Astrocyte (in vitro differentiated cells and primary cell): ENCODE results near the gene CD109. TPM values are rescaled to one million over a fixed set of nuclear protein-coding genes. Genes with fewer than 3 reads are reported as not detected.

Experiments
- DNase-seq: peaks from one replicate; pipeline ENCODE4 v3.0.0-alpha.2; 2010; ENCODE audit warnings: low read depth
- FAIRE-seq: peaks from 2 replicates; lab custom pipeline; 2011; peaks lifted over from hg19 to GRCh38; lab: Jason Lieb, UNC
- H2AFZ ChIP-seq: 2 replicates; pipeline ENCODE4 v1.6.0; 2012; ENCODE audit warnings: low read depth, low read length, inconsistent platforms
- H3K27ac ChIP-seq: 2 replicates; pipeline ENCODE4 v1.5.1; 2011; ENCODE audit warnings: low read depth, low read length, inconsistent platforms
- H3K27me3 ChIP-seq: 2 replicates; pipeline ENCODE4 v1.6.0; 2011; ENCODE audit warnings: low read length, inconsistent platforms; ENCODE audit not compliant: insufficient read depth
- H3K36me3 ChIP-seq: 2 replicates; pipeline ENCODE4 v1.5.1; 2011; ENCODE audit warnings: low read length, inconsistent platforms; ENCODE audit not compliant: insufficient read depth
- H3K4me1 ChIP-seq: 2 replicates; pipeline ENCODE4 v1.5.1; 2011; ENCODE audit warnings: low read length, inconsistent platforms; ENCODE audit not compliant: insufficient read depth
- H3K4me2 ChIP-seq: 2 replicates; pipeline ENCODE4 v1.6.0; 2012; ENCODE audit warnings: low read length, inconsistent platforms
- H3K4me3 ChIP-seq: 2 replicates; pipeline ENCODE4 v1.5.1; 2011; ENCODE audit warnings: low read depth, mild to moderate bottlenecking, low read length, inconsistent platforms; ENCODE audit not compliant: insufficient read depth
- H3K79me2 ChIP-seq: 2 replicates; pipeline ENCODE4 v1.6.0; 2012; ENCODE audit warnings: mild to moderate bottlenecking, low read length, inconsistent platforms; ENCODE audit not compliant: insufficient read depth
- H3K9ac ChIP-seq: 2 replicates; pipeline ENCODE4 v1.6.0; 2012; ENCODE audit warnings: mild to moderate bottlenecking, low read length, inconsistent platforms
- H3K9me3 ChIP-seq: 2 replicates; pipeline ENCODE4 v1.5.1; 2012; ENCODE audit warnings: low read depth, mild to moderate bottlenecking, low read length, inconsistent platforms; ENCODE audit not compliant: insufficient read depth
- H4K20me1 ChIP-seq: 2 replicates; pipeline ENCODE4 v1.6.0; 2012; ENCODE audit warnings: low read length, inconsistent platforms; ENCODE audit not compliant: insufficient read depth
- H3K27ac Mint-ChIP-seq: one replicate; pipeline ENCODE4 v1.8.0; 2021; ENCODE audit warnings: mild to moderate bottlenecking, mixed read lengths; ENCODE audit not compliant: unreplicated experiment
- H3K27me3 Mint-ChIP-seq: one replicate; pipeline ENCODE4 v1.8.0; 2021; ENCODE audit warnings: low read depth, mixed read lengths; ENCODE audit not compliant: unreplicated experiment
- H3K36me3 Mint-ChIP-seq: one replicate; pipeline ENCODE4 v1.8.0; 2021; ENCODE audit warnings: low read depth, mixed read lengths; ENCODE audit not compliant: unreplicated experiment
- H3K4me1 Mint-ChIP-seq: one replicate; pipeline ENCODE4 v1.8.0; 2021; ENCODE audit warnings: low read depth, mixed read lengths; ENCODE audit not compliant: unreplicated experiment
- H3K4me3 Mint-ChIP-seq: one replicate; pipeline ENCODE4 v1.8.0; 2021; ENCODE audit warnings: mild to moderate bottlenecking, moderate library complexity, mixed read lengths; ENCODE audit not compliant: unreplicated experiment
- H3K9me3 Mint-ChIP-seq: one replicate; pipeline ENCODE4 v1.8.0; 2021; ENCODE audit warnings: mild to moderate bottlenecking, mixed read lengths; ENCODE audit not compliant: unreplicated experiment
- CTCF ChIP-seq: IDR thresholded peaks from 2 replicates; pipeline ENCODE4 v1.5.1; 2011; ENCODE audit warnings: low read depth, mild to moderate bottlenecking, inconsistent platforms, low read length, moderate library complexity; ENCODE audit not compliant: insufficient read depth
- EZH2 ChIP-seq: IDR thresholded peaks from 2 replicates; pipeline ENCODE4 v1.6.1; 2012; ENCODE audit warnings: mild to moderate bottlenecking, low read length, inconsistent platforms; ENCODE audit not compliant: insufficient read depth
- total RNA-seq: library from RNA; stranded (reverse); gene quantifications from 2 replicates; pipeline ENCODE4 v1.2.1, GENCODE V29; 2021

The CD109 gene
- total RNA-seq, 1 donor from 2014 or later, result 18.3 TPM

DNA sequence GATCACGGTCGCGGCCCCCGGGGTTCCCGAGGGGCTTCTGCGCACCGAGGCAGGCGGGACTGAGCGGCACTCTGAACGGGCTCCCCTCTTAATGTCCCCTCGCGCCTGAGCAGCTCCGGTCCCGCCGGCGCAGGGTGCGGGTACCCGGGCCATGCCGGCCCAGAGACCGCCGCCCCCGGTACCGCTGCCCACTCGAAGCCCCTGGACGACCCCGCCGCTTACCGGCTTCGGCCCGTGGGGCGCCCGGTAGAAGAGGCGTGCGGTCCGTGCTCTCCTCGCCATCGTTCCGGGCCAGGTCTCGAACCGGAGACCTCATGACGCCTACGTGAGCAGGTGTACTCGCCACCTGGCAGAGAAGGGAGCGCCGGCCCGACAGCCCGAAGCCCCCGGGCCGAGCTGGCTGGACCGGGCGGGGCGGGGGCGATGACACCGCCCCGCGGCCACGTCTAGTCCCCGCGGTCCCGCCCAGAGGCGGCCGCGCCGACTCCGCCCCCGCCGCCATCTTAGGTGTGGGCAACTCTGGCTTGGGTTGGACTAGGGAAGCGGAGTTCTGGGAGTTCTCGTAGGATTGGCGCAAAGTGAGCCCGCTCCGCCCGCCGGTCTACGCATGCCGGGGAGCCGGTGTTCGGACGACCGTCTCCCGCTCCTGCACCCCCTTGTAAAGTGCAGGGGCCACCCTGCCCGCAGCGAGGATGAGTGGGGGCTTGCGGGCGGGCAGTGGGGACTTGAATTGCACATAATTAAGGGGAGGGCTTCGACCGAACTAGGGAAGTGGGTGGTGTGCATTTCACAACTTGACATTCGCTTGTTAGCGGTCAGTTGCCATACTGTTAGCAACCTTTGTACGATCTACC is 42.2 kb upstream of the CD109 start, which contains the start of gene SLC17A5:
SLC17A5 (minus strand) TSS at position 422 of the 854 bp plus-strand sequence; CDS start at position 316, 106 bp downstream.
- no peaks in the 10 kb centered on the region for H3K36me3 ChIP-seq
- H3K4me3 Mint-ChIP-seq, result peak within 1 kb of the TSS; percentile 93
- peak within 1 kb of the TSS; percentile 86 for H3K27ac Mint-ChIP-seq
- peaks cover 5% of the 10 kb centered on the region for H3K4me1 Mint-ChIP-seq
- peaks cover 8% of the 10 kb centered on the region for H3K4me1 ChIP-seq
- peaks cover 2% of the 10 kb centered on the region for H3K36me3 Mint-ChIP-seq
- H3K9ac ChIP-seq, result peak within 1 kb of the TSS; percentile 97
- peak within 1 kb of the TSS; percentile 97 for H2AFZ ChIP-seq
- peak within 1 kb of the TSS; percentile 94 for H3K27ac ChIP-seq
- H4K20me1 ChIP-seq, result no peaks in the 10 kb centered on the region
- no peaks in the 10 kb centered on the region for H3K9me3 Mint-ChIP-seq
- H3K79me2 ChIP-seq, result peaks cover 19% of the 10 kb centered on the region
- H3K9me3 ChIP-seq, result no peaks in the 10 kb centered on the region
- H3K4me2 ChIP-seq, result peak within 1 kb of the TSS; percentile 92
- FAIRE-seq (no peak), DNase-seq (peak; percentile 82)
- TF ChIP-seq CTCF, result no peak
- no peak for TF ChIP-seq EZH2
- no peaks in the 10 kb centered on the region for H3K27me3 Mint-ChIP-seq
- peak within 1 kb of the TSS; percentile 82 for H3K4me3 ChIP-seq
- H3K27me3 ChIP-seq, result no peaks in the 10 kb centered on the region

DNA sequence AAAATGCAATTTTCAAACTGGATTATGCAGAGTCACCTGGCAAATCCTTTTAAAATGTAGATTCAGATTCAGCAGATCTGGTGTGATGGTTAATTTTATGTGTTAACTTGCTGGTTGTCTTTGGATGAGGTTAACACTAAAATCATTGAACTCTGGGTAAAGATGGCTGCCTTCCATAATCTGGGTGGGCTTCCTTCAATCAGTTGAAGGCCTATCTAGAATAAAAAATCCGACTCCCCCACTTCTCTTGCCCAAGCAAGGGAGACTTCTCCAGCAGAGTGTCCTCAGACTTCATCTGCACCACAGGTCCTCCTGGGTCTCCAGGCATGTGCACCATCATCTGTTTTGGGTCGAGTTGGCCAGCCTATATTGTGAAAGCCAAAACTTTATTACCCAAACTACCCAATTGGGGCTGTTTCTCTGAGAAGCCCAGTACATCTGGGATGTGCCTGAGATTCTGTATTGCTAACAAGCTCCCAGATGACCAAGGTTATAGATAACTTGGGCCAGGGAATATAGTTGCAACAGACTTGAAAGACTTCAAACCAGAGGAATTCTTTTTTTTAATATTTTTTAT is 40.6 kb upstream of the CD109 start:
- H3K4me2 ChIP-seq, result no peak overlapping the region
- H3K27me3 Mint-ChIP-seq, result no peaks in the 10 kb centered on the region
- no peak overlapping the region for H3K27ac ChIP-seq
- no peaks in the 10 kb centered on the region for H3K9me3 ChIP-seq
- H2AFZ ChIP-seq, result no peak overlapping the region
- H3K4me1 ChIP-seq, result peaks cover 8% of the 10 kb centered on the region
- FAIRE-seq (no peak), DNase-seq (no peak)
- TF ChIP-seq EZH2 (no peak), CTCF (no peak)
- no peaks in the 10 kb centered on the region for H4K20me1 ChIP-seq
- H3K27ac Mint-ChIP-seq, result no peak overlapping the region
- H3K79me2 ChIP-seq, result peaks cover 19% of the 10 kb centered on the region
- H3K36me3 ChIP-seq, result no peaks in the 10 kb centered on the region
- peaks cover 5% of the 10 kb centered on the region for H3K4me1 Mint-ChIP-seq
- no peaks in the 10 kb centered on the region for H3K36me3 Mint-ChIP-seq
- no peak overlapping the region for H3K9ac ChIP-seq
- H3K9me3 Mint-ChIP-seq, result no peaks in the 10 kb centered on the region
- no peak overlapping the region for H3K4me3 ChIP-seq
- peak overlapping the region; percentile 10 for H3K4me3 Mint-ChIP-seq
- H3K27me3 ChIP-seq, result no peaks in the 10 kb centered on the region
